Liver (tissue), 9 donors: ENCODE data around the gene ADAM30. TPM values are rescaled to one million over a fixed set of nuclear protein-coding genes. Genes with fewer than 3 reads are reported as not detected.

Source experiments
- DNase-seq: peaks from one replicate; pipeline ENCODE4 v3.0.0-alpha.2; 2017; ENCODE audit warnings: low spot score
- H3K27ac ChIP-seq, 2 donors: one replicate each; pipeline ENCODE4 v1.7.0; 2013; ENCODE audit warnings: inconsistent platforms in 2 of 2, low read length in 2 of 2, control low read depth in 1 of 2, low read depth in 1 of 2, mild to moderate bottlenecking in 1 of 2
- H3K27me3 ChIP-seq, 4 donors: one replicate each; pipeline versions ENCODE4 v1.6.1 to v1.7.0; 2013; ENCODE audit warnings: low read length in 3 of 4, inconsistent platforms in 1 of 4, mild to moderate bottlenecking in 1 of 4, moderate library complexity in 1 of 4; ENCODE audit not compliant: control insufficient read depth in 4 of 4, insufficient read depth in 4 of 4
- H3K36me3 ChIP-seq, 4 donors: one replicate each; pipeline versions ENCODE4 v1.6.1 to v1.7.0; 2013; ENCODE audit warnings: low read length in 3 of 4, mild to moderate bottlenecking in 3 of 4, low read depth in 1 of 4, moderate library complexity in 1 of 4; ENCODE audit not compliant: control insufficient read depth in 4 of 4, insufficient read depth in 3 of 4
- H3K4me1 ChIP-seq, 4 donors: one replicate each; pipeline versions ENCODE4 v1.6.1 to v1.7.0; 2013; ENCODE audit warnings: low read length in 3 of 4, mild to moderate bottlenecking in 3 of 4, moderate library complexity in 1 of 4; ENCODE audit not compliant: control insufficient read depth in 4 of 4, insufficient read depth in 4 of 4
- H3K4me3 ChIP-seq, 3 donors: one replicate each; pipeline versions ENCODE4 v1.6.1 to v1.7.0; 2013; ENCODE audit warnings: low read length in 3 of 3, control low read depth in 1 of 3, low read depth in 1 of 3, mild to moderate bottlenecking in 1 of 3
- H3K9ac ChIP-seq, 2 donors: one replicate each; pipeline ENCODE4 v1.7.0; 2013; ENCODE audit warnings: low read length in 2 of 2, mild to moderate bottlenecking in 2 of 2, moderate library complexity in 2 of 2, control low read depth in 1 of 2, low read depth in 1 of 2
- H3K9me3 ChIP-seq, 4 donors: one replicate each; pipeline versions ENCODE4 v1.6.1 to v1.7.0; 2013; ENCODE audit warnings: low read length in 3 of 4; ENCODE audit not compliant: control insufficient read depth in 4 of 4
- ATF3 ChIP-seq: IDR thresholded peaks from 2 replicates; pipeline ENCODE4 v1.6.1; 2016; ENCODE audit warnings: antibody characterized with exemption
- CTCF ChIP-seq: fragments of 150-350 bp; IDR thresholded peaks from 2 replicates; pipeline ENCODE4 v1.5.1; 2017; ENCODE audit warnings: improper control_type of control experiment, low read depth, low read length; ENCODE audit not compliant: missing input control
- EGR1 ChIP-seq, 2 donors: IDR thresholded peaks; 2 replicates each; pipeline ENCODE4 v1.6.1; 2016 to 2018; ENCODE audit warnings: antibody characterized with exemption in 2 of 2, low read depth in 2 of 2
- FOXA1 ChIP-seq: IDR thresholded peaks from 2 replicates; pipeline ENCODE4 v1.6.1; 2016; ENCODE audit warnings: antibody characterized with exemption
- FOXA2 ChIP-seq: IDR thresholded peaks from 2 replicates; pipeline ENCODE4 v1.6.1; 2016; ENCODE audit warnings: antibody characterized with exemption
- GABPA ChIP-seq, 2 donors: IDR thresholded peaks in 1 of 2; conservative IDR thresholded peaks in 1 of 2; 2 replicates each; pipeline ENCODE4 v1.6.1; 2016; ENCODE audit warnings: antibody characterized with exemption in 2 of 2, mild to moderate bottlenecking in 1 of 2, moderate library complexity in 1 of 2
- HNF4A ChIP-seq, 2 donors: conservative IDR thresholded peaks; 2 replicates each; pipeline ENCODE4 v1.6.1; 2016; ENCODE audit warnings: antibody characterized with exemption in 2 of 2, mild to moderate bottlenecking in 2 of 2
- HNF4G ChIP-seq: IDR thresholded peaks from 2 replicates; pipeline ENCODE4 v1.6.1; 2016; ENCODE audit warnings: antibody characterized with exemption
- JUND ChIP-seq, 2 donors: IDR thresholded peaks; 2 replicates each; pipeline ENCODE4 v1.6.1; 2016; ENCODE audit warnings: antibody characterized with exemption in 2 of 2
- NR2F2 ChIP-seq: IDR thresholded peaks from 2 replicates; pipeline ENCODE4 v1.6.1; 2016; ENCODE audit warnings: antibody characterized with exemption
- RAD21 ChIP-seq, 2 donors: IDR thresholded peaks; 2 replicates each; pipeline ENCODE4 v1.6.1; 2016; ENCODE audit warnings: antibody characterized with exemption in 2 of 2, mild to moderate bottlenecking in 2 of 2
- REST ChIP-seq: IDR thresholded peaks from 2 replicates; pipeline ENCODE4 v1.6.1; 2016; ENCODE audit warnings: antibody characterized with exemption, mild to moderate bottlenecking
- RXRA ChIP-seq, 2 donors: IDR thresholded peaks; 2 replicates each; pipeline ENCODE4 v1.6.1; 2017 to 2018; ENCODE audit warnings: antibody characterized with exemption in 2 of 2, mild to moderate bottlenecking in 1 of 2
- SP1 ChIP-seq: IDR thresholded peaks from 2 replicates; pipeline ENCODE4 v1.6.1; 2018; ENCODE audit warnings: antibody characterized with exemption, mild to moderate bottlenecking
- TAF1 ChIP-seq: conservative IDR thresholded peaks from 2 replicates; pipeline ENCODE4 v1.6.1; 2016; ENCODE audit warnings: antibody characterized with exemption, mild to moderate bottlenecking
- YY1 ChIP-seq: IDR thresholded peaks from 2 replicates; pipeline ENCODE4 v1.6.1; 2016; ENCODE audit warnings: antibody characterized with exemption, mild to moderate bottlenecking
- WGBS: extraction: QIAGEN DNeasy Blood & Tissue Kit; methylation state at CpG from one replicate; pipeline ENCODE4 v1.1.7; 2013; 5-methylcytosine and 5-hydroxymethylcytosine counted together
- polyA plus RNA-seq, 2 donors: library from polyadenylated mRNA; stranded (reverse) in 1 of 2; unstranded in 1 of 2; fragments of 200-250 nt in 1 of 2; fragments of >200 nt in 1 of 2; fragmentation: Nextera tagmentation in 1 of 2; extraction: Ambion mirVana in 1 of 2; gene quantifications; one replicate each; pipeline versions ENCODE4 v1.2.1 to v1.2.3, GENCODE V29; 2013 to 2015
- total RNA-seq, 2 donors: library from RNA; depleted of rRNA; stranded (reverse); fragments of >200 nt; gene quantifications; one replicate each; pipeline ENCODE4 v1.2.3, GENCODE V29; 2014
- TF ChIP-seq, protein P1 (sequence below): IDR thresholded peaks from 2 replicates; pipeline ENCODE4 v1.6.1; 2016; ENCODE audit warnings: antibody characterized with exemption
- TF ChIP-seq, protein P2 (sequence below): IDR thresholded peaks from 2 replicates; pipeline ENCODE4 v1.6.1; 2016; ENCODE audit warnings: antibody characterized with exemption
- donor health status: healthy.
- donor health status: healthy.
- donor health status: healthy.
- donor health status: healthy.
- donor health status: healthy.

ADAM30 gene
- total and polyA plus RNA-seq, 4 donors = not detected

DNA sequence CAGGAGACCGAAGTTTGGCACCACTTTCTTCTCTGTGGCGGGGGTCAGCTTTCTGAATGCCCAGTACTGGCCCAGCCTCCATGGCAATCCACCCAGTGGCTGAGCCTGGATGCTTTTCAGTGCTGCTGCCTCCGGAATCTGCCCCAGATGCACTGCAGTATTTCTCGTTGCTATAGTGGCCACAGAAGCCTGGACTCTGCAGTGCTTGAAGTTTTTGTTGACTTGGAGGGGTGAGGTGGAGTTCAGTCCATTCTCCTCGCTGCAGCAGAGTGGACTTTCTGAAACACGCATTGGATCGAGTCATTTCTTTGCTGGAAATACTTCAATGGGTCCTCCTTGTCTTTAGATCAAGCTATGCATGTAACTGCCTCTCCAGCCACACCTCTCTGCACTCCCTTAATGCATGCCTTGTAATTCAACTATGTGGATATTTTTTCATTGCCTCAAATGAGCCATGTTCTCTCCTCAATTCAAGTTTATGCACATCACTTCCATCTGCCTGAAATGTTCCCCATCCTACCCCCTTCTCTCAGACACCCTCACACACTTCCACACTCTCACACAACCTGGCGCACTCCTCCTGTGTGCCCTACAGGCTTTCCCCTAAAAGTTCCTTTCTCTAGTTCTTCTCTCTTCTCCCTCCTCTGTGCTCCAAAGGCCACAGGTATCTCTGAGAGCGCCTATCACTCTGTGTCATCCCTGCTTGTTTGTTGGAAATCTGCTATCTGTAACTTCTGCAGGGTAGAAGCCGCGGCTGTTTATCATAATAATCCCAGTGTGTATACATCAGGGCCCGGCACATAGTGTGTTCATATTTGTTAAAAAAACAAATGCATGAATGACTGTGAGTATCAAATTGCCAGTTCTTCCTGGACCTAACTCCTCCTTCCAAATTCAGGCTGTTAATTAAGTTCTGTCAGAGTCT is 16.5 kb downstream of the ADAM30 start:
- no peaks in the 10 kb centered on the region for H3K9me3 ChIP-seq
- H3K4me1 ChIP-seq = no peaks in the 10 kb centered on the region
- H3K27ac ChIP-seq = no peak overlapping the region
- no peak overlapping the region for H3K4me3 ChIP-seq
- 72% methylated on average over 12 of the region's 12 CpGs for WGBS
- H3K27me3 ChIP-seq = no peaks in the 10 kb centered on the region
- no peak for TF ChIP-seq ATF3
- TF ChIP-seq RAD21 (IDR thresholded peaks at IDR 0.05) = no peak
- TF ChIP-seq CTCF = no peak
- no peak for TF ChIP-seq RXRA (IDR thresholded peaks at IDR 0.05)
- no peak for TF ChIP-seq EGR1 (IDR thresholded peaks at IDR 0.05; ENCODE audit: low read depth in 2 of 2)
- no peak for TF ChIP-seq FOXA2
- no peak for TF ChIP-seq REST
- TF ChIP-seq HNF4G = no peak
- TF ChIP-seq TAF1 = no peak
- TF ChIP-seq GABPA (IDR thresholded peaks at IDR 0.05 in 1 of 2, conservative IDR thresholded peaks at IDR 0.05 in 1 of 2) = no peak
- TF ChIP-seq JUND (IDR thresholded peaks at IDR 0.05) = no peak
- TF ChIP-seq FOXA1 = no peak
- TF ChIP-seq SP1 = no peak
- TF ChIP-seq NR2F2 = no peak
- TF ChIP-seq, protein P1, sequence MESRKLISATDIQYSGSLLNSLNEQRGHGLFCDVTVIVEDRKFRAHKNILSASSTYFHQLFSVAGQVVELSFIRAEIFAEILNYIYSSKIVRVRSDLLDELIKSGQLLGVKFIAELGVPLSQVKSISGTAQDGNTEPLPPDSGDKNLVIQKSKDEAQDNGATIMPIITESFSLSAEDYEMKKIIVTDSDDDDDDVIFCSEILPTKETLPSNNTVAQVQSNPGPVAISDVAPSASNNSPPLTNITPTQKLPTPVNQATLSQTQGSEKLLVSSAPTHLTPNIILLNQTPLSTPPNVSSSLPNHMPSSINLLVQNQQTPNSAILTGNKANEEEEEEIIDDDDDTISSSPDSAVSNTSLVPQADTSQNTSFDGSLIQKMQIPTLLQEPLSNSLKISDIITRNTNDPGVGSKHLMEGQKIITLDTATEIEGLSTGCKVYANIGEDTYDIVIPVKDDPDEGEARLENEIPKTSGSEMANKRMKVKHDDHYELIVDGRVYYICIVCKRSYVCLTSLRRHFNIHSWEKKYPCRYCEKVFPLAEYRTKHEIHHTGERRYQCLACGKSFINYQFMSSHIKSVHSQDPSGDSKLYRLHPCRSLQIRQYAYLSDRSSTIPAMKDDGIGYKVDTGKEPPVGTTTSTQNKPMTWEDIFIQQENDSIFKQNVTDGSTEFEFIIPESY = no peak
- no peak for TF ChIP-seq YY1
- TF ChIP-seq HNF4A (conservative IDR thresholded peaks at IDR 0.05) = no peak
- TF ChIP-seq, protein P2, sequence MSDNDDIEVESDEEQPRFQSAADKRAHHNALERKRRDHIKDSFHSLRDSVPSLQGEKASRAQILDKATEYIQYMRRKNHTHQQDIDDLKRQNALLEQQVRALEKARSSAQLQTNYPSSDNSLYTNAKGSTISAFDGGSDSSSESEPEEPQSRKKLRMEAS = no peak
- H3K9ac ChIP-seq = no peak overlapping the region
- no peak for DNase-seq
- no peaks in the 10 kb centered on the region for H3K36me3 ChIP-seq
